HepG2 (cell line): ENCODE data around the gene GEMIN2. TPM values are rescaled to one million over a fixed set of nuclear protein-coding genes. Genes with fewer than 3 reads are reported as not detected.

Experiments
- AHR ChIP-seq: IDR thresholded peaks from 2 replicates; pipeline ENCODE4 v1.6.1; 2018; ENCODE audit warnings: missing genetic modification reagents, missing compliant biosample characterization
- HCFC1 ChIP-seq: fragments of 150-350 bp; IDR thresholded peaks from 2 replicates; pipeline ENCODE4 v1.6.1; 2014; ENCODE audit warnings: low read depth, low read length
- HDAC1 ChIP-seq: sonication (generic); formaldehyde crosslinking; IDR thresholded peaks from 2 replicates; pipeline ENCODE4 v1.5.1; 2020; ENCODE audit warnings: mild to moderate bottlenecking, missing genetic modification reagents
- HNF4G ChIP-seq, 2 experiments: sonication (generic) in 1 of 2; formaldehyde crosslinking in 1 of 2; IDR thresholded peaks; 2 replicates each; pipeline versions ENCODE4 v1.4.0 to v1.6.1; 2011 to 2020; ENCODE audit warnings: borderline replicate concordance in 2 of 2, low read depth in 2 of 2, mild to moderate bottlenecking in 2 of 2, low read length in 1 of 2, missing genetic modification reagents in 1 of 2, moderate library complexity in 1 of 2
- MAFG ChIP-seq: sonication (generic); formaldehyde crosslinking; IDR thresholded peaks from 2 replicates; pipeline ENCODE4 v1.5.1; 2020; ENCODE audit warnings: mild to moderate bottlenecking, missing genetic modification reagents
- MAFK ChIP-seq, 2 experiments: IDR thresholded peaks in 1 of 2; conservative IDR thresholded peaks in 1 of 2; 2 replicates each; pipeline ENCODE4 v1.6.1; 2011; ENCODE audit warnings: improper control_type of control experiment in 2 of 2, low read length in 2 of 2
- MYC ChIP-seq: sonication (generic); formaldehyde crosslinking; IDR thresholded peaks from 2 replicates; pipeline ENCODE4 v1.9.0; 2021; ENCODE audit warnings: missing genetic modification reagents, borderline replicate concordance
- NCOA5 ChIP-seq: sonication (generic); formaldehyde crosslinking; IDR thresholded peaks from 2 replicates; pipeline ENCODE4 v1.4.0; 2020; ENCODE audit warnings: missing genetic modification reagents
- RFX5 ChIP-seq: IDR thresholded peaks from 2 replicates; pipeline ENCODE4 v1.6.1; 2011; ENCODE audit warnings: low read depth, low read length, improper control_type of control experiment
- ZBTB3 ChIP-seq: sonication (generic); formaldehyde crosslinking; IDR thresholded peaks from 2 replicates; pipeline ENCODE4 v1.4.0; 2020; ENCODE audit warnings: low read depth, mild to moderate bottlenecking, moderate library complexity, missing genetic modification reagents, borderline replicate concordance
- ZMYM3 ChIP-seq: sonication (generic); formaldehyde crosslinking; IDR thresholded peaks from 2 replicates; pipeline ENCODE4 v1.5.1; 2020; ENCODE audit warnings: mild to moderate bottlenecking, missing genetic modification reagents
- ZNF160 ChIP-seq: sonication (generic); formaldehyde crosslinking; IDR thresholded peaks from 2 replicates; pipeline ENCODE4 v1.8.0; 2022; ENCODE audit warnings: mild to moderate bottlenecking, inconsistent platforms, missing genetic modification reagents
- ZNF225 ChIP-seq: sonication (generic); formaldehyde crosslinking; IDR thresholded peaks from 2 replicates; pipeline ENCODE4 v1.4.0; 2020; ENCODE audit warnings: mild to moderate bottlenecking, missing genetic modification reagents
- ZNF460 ChIP-seq: sonication (generic); formaldehyde crosslinking; IDR thresholded peaks from 2 replicates; pipeline ENCODE4 v1.5.1; 2020; ENCODE audit warnings: missing genetic modification reagents, mild to moderate bottlenecking, borderline replicate concordance
- ZNF615 ChIP-seq: sonication (generic); formaldehyde crosslinking; IDR thresholded peaks from 2 replicates; pipeline ENCODE4 v1.5.0; 2020; ENCODE audit warnings: mild to moderate bottlenecking, missing genetic modification reagents, borderline replicate concordance
- ZNF619 ChIP-seq: sonication (generic); formaldehyde crosslinking; IDR thresholded peaks from 2 replicates; pipeline ENCODE4 v1.4.0; 2020; ENCODE audit warnings: mild to moderate bottlenecking, missing genetic modification reagents
- ZNF737 ChIP-seq: sonication (generic); formaldehyde crosslinking; IDR thresholded peaks from 2 replicates; pipeline ENCODE4 v1.5.0; 2020; ENCODE audit warnings: missing genetic modification reagents, mild to moderate bottlenecking, borderline replicate concordance
- polyA plus RNA-seq, 8 experiments: library from polyadenylated mRNA; depleted of rRNA in 3 of 8; stranded (reverse) in 7 of 8; unstranded in 1 of 8; fragments of >200 nt; fragmentation: Illumina TruSeq in 4 of 8; extraction: Trizol in 4 of 8; gene quantifications; 2 replicates each; pipeline versions ENCODE4 v1.2.1 to v1.2.3, GENCODE V29; 2011 to 2016; ENCODE audit warnings: low read depth in 4 of 8, missing spikeins in 1 of 8, mixed read lengths in 1 of 8; ENCODE audit not compliant: insufficient read depth in 1 of 8
- total RNA-seq, 5 experiments: library from RNA; depleted of rRNA; stranded (reverse); fragments of >200 nt; fragmentation: Illumina TruSeq; extraction: Trizol; gene quantifications; 2 replicates each; pipeline ENCODE4 v1.2.3, GENCODE V29; 2016; ENCODE audit warnings: low read depth in 1 of 5
- TF ChIP-seq, protein P1 (sequence below): sonication (generic); formaldehyde crosslinking; conservative IDR thresholded peaks from 2 replicates; pipeline ENCODE4 v1.4.0; 2020; ENCODE audit warnings: missing genetic modification reagents
- TF ChIP-seq, protein P2 (sequence below): IDR thresholded peaks from 2 replicates; pipeline ENCODE4 v1.6.1; 2016; ENCODE audit warnings: low read depth, borderline replicate concordance
- TF ChIP-seq, protein P3 (sequence below): IDR thresholded peaks from 2 replicates; pipeline ENCODE4 v1.6.1; 2012; ENCODE audit warnings: inconsistent platforms
- TF ChIP-seq, protein P4 (sequence below): conservative IDR thresholded peaks from 2 replicates; pipeline ENCODE4 v1.6.1; 2018; ENCODE audit warnings: missing genetic modification reagents
- TF ChIP-seq, protein P5 (sequence below): sonication (generic); formaldehyde crosslinking; IDR thresholded peaks from 2 replicates; pipeline ENCODE4 v1.4.0; 2020; ENCODE audit warnings: missing genetic modification reagents

GEMIN2 gene
- total and polyA plus RNA-seq, 2 of the 13 experiments (the other 11 are each of a cell fraction or from before 2014, with no cell fraction given), result 54.8 to 110 TPM

DNA sequence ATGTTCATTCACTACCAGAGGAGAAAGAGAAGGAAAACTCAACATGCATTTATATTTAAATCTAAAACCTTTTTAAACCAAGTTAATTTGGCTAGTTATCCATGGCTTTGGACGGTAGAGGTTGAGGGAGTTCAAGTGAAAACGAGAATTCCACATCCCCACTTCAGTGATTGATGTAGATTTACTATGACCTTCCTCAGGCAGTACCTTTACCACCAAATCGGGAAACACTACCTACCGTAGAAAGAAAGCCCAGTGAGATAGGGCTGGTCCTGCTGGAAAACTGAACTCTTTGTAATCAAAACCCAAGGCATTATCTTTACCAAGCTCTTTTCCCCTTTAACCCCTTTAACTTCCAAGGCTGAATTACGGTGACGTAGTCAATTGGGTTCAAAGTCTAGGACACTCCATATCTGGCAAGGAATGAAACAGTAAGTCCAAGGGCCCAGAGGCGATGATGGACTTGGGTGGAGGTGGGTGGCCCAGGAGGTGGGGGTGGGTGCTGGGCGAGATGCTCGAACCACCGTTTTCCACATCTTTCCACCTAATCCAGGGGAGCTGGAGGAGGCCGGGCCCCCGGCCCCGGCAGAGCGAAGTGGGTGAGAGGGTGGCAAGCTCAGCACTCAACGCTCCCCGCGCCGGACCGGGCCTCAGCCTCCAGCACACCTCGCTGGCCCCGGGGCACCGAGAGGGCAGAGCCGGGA is 11.7 kb upstream of the GEMIN2 start (continued):
- TF ChIP-seq, protein P1, sequence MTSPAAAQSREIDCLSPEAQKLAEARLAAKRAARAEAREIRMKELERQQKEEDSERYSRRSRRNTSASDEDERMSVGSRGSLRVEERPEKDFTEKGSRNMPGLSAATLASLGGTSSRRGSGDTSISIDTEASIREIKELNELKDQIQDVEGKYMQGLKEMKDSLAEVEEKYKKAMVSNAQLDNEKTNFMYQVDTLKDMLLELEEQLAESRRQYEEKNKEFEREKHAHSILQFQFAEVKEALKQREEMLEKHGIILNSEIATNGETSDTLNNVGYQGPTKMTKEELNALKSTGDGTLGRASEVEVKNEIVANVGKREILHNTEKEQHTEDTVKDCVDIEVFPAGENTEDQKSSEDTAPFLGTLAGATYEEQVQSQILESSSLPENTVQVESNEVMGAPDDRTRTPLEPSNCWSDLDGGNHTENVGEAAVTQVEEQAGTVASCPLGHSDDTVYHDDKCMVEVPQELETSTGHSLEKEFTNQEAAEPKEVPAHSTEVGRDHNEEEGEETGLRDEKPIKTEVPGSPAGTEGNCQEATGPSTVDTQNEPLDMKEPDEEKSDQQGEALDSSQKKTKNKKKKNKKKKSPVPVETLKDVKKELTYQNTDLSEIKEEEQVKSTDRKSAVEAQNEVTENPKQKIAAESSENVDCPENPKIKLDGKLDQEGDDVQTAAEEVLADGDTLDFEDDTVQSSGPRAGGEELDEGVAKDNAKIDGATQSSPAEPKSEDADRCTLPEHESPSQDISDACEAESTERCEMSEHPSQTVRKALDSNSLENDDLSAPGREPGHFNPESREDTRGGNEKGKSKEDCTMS (CRISPR knock-in tag), result no peak
- no peak; the same call in 1 of the 2 replicates for TF ChIP-seq ZNF160 (CRISPR knock-in tag)
- TF ChIP-seq ZMYM3 (CRISPR knock-in tag), result no peak
- peak; percentile 65; the same call in 1 of the 2 replicates for TF ChIP-seq MAFG (CRISPR knock-in tag)
- no peak for TF ChIP-seq ZNF460 (CRISPR knock-in tag)
- no peak for TF ChIP-seq MAFK (conservative IDR thresholded peaks at IDR 0.05 in 1 of 2, IDR thresholded peaks at IDR 0.05 in 1 of 2; ENCODE audit: low read length in 2 of 2)
- peak; percentile 67; the same call in 1 of the 2 replicates for TF ChIP-seq RFX5
- TF ChIP-seq, protein P2, sequence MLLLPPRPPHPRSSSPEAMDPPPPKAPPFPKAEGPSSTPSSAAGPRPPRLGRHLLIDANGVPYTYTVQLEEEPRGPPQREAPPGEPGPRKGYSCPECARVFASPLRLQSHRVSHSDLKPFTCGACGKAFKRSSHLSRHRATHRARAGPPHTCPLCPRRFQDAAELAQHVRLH (CRISPR knock-in tag), result no peak; the same call in 1 of the 2 replicates
- TF ChIP-seq ZNF737 (CRISPR knock-in tag), result no peak
- TF ChIP-seq HDAC1 (CRISPR knock-in tag), result no peak
- no peak for TF ChIP-seq ZNF225 (CRISPR knock-in tag)
- TF ChIP-seq, protein P3, sequence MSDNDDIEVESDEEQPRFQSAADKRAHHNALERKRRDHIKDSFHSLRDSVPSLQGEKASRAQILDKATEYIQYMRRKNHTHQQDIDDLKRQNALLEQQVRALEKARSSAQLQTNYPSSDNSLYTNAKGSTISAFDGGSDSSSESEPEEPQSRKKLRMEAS, result no peak
- no peak for TF ChIP-seq ZBTB3 (CRISPR knock-in tag)
- TF ChIP-seq, protein P4, sequence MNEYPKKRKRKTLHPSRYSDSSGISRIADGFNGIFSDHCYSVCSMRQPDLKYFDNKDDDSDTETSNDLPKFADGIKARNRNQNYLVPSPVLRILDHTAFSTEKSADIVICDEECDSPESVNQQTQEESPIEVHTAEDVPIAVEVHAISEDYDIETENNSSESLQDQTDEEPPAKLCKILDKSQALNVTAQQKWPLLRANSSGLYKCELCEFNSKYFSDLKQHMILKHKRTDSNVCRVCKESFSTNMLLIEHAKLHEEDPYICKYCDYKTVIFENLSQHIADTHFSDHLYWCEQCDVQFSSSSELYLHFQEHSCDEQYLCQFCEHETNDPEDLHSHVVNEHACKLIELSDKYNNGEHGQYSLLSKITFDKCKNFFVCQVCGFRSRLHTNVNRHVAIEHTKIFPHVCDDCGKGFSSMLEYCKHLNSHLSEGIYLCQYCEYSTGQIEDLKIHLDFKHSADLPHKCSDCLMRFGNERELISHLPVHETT, result no peak
- TF ChIP-seq HNF4G (IDR thresholded peaks at IDR 0.05; ENCODE audit: borderline replicate concordance, low read depth, low read length), result peak; percentile 95
- peak; percentile 23; the same call in 1 of the 2 replicates for TF ChIP-seq HNF4G (CRISPR knock-in tag; IDR thresholded peaks at IDR 0.05; ENCODE audit: borderline replicate concordance, low read depth)
- no peak for TF ChIP-seq ZNF619
- TF ChIP-seq, protein P5, sequence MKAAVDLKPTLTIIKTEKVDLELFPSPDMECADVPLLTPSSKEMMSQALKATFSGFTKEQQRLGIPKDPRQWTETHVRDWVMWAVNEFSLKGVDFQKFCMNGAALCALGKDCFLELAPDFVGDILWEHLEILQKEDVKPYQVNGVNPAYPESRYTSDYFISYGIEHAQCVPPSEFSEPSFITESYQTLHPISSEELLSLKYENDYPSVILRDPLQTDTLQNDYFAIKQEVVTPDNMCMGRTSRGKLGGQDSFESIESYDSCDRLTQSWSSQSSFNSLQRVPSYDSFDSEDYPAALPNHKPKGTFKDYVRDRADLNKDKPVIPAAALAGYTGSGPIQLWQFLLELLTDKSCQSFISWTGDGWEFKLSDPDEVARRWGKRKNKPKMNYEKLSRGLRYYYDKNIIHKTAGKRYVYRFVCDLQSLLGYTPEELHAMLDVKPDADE (CRISPR knock-in tag), result 0 out of 2 replicates have a peak, but pooled peaks have one; percentile 2
- TF ChIP-seq ZNF615 (CRISPR knock-in tag), result no peak
- no peak for TF ChIP-seq MYC (CRISPR knock-in tag)
- TF ChIP-seq HCFC1, result peak; percentile 23; the same call in 1 of the 2 replicates
- TF ChIP-seq NCOA5 (CRISPR knock-in tag), result no peak
- TF ChIP-seq AHR (CRISPR knock-in tag), result no peak
